ENCODE data around the gene GARIN3.
"Not testable (repeated sequence)": the region's sequence is repeated elsewhere in the genome, so short reads cannot be mapped to it uniquely, and the experiment has no call there.

The GARIN3 gene

DNA sequence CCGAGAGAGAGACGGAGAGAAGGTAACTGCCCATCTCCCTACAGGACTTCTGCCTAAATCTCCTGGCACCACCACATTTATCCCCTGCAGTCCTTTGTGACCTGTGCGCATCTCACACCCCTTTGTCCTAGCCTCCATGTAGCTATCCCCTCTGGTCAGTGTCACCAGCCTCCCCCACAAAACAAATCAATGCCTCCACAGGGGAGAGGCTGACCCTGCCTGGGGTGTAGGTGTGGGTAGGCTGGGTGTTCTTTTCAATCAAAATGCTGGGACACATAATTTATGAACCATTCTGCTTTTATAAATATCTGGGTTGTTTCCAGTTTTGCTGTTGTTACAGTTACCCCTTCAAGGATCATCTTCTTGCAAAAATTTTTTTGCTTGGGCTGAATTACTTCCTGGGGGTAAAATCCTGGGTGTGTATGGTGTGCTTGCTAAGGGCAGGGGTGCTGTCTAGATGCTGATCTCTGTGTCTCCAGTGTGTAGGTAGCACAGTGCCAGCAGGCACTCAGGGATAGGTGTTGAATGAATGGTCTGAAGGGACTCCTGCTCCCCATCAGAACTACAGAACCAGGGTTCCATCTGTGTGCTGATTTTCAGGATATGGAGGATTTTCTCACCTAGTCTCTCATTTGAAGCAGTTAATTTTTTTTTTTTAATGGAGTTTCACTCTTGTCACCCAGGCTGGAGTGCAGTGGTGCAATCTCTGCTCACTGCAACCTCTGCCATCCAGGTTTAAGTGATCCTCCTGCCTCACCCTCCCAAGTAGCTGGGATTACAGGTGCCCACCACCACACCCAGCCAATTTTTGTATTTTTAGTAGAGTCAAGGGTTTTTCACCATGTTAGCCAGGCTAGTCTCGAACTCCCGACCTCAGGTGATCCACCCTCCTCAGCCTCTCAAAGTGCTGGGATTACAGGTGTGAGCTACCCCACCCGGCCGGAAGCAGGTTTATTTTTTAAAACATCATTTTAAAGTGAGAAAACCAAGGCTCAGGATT, at the start of gene GARIN3:
TSS of gene GARIN3 (minus strand) at position 51 of the 1,000 bp plus-strand sequence. CDS start 96 bp downstream, outside the sequence.
- no peak for DNase-seq (ENCODE audit: low spot score)

DNA sequence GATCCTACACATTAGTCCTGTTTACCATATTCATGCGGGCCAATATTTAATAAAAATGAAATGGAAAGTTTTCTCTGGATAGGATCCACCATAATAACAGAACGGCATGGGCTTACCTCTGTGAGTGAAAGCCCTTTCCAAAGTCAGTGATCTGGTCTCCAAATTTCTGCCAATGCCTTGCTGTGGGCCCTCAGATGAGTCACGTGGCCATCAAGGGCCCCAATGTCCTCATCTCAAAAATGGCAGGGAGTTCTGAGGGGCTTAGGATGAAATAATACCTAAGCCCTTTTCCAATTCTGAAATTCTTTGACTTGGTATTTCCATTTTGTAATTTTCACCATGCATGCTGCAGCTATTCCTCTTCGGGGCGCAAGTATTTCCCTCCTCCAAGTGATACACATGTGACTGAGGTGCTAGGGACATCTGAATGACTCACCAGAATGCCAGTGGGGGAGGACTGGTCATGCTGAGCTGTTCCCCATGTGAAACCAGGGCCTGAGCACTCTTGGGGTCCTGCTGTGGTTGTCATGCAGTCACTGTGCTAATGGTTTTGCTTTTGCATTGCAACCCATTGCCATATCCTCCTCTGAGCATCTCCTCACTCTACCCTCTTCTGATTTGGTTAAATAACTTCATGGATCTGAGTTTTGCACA, 49.6 kb upstream of the GARIN3 start:
- DNase-seq (ENCODE audit: low spot score) = no peak

DNA sequence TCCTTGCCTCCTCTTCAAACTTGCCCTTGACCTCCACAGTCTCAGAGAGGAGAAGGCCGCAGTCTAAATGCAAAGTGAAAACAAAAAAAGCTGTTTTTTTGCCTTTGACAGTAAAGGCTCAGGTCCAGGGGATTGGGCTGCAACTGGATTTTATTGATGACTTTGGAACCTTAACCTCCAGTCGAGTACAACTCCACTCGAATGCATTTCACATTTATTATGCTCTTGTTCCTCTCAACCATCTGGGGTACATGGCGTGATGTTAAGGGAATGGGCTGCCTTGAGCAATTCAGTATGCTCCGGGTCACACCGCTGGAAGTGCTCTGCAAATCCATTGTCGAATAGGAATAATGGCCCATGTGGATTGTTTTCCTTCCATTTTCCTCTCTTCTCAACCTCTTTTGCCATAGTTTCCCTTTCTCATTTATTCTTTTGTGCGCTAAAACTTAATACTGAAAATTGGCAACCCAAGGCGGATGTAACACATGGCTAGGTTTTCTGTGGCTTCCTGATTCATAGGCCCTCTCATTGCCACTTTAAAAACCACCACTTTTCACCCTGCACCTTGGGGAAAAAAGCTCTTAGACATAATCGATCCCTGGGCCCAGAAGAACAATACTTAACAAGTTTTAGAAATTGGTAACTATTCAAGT, 48.9 kb upstream of the GARIN3 start:
- DNase-seq (ENCODE audit: low spot score) = no peak

- no peak for DNase-seq (ENCODE audit: low spot score)
Measured at GRCh38 chr5:157214415-157214814, 48.4 kb upstream of the GARIN3 start.

DNA sequence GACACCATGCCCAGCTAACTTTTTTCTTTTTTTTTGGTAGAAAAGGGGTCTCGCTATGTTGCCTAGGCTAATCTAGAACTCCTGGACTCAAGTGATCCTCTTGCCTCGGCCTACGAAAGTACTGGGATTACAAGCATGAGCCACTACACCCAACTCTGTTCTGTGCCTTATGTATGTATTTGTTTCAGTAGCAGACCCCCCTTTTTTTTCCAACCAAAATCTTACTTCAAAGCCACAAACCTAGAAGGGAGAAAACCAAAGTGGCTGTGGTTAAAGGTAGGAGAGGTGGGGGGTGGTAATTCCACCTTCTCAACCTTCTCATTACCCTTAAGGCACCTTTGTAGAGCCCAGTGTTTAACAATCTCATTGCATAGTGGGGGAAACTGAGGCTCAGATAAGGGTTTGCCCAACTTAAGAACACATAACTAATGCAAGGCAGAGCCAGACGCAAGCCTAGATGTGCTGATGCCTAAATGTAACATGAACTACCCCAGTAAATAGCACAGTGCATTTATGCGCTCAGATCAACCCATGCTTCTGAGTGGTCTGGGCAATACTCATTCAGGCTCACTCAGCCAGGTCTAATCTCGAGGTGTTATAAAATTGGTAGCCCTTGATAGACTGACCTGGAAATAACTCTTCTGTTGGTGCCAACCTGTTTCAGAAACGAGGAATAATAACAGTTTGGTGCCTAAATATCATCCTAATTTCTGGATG, 47.6 kb upstream of the GARIN3 start:
- DNase-seq (ENCODE audit: low spot score) = no peak

DNA sequence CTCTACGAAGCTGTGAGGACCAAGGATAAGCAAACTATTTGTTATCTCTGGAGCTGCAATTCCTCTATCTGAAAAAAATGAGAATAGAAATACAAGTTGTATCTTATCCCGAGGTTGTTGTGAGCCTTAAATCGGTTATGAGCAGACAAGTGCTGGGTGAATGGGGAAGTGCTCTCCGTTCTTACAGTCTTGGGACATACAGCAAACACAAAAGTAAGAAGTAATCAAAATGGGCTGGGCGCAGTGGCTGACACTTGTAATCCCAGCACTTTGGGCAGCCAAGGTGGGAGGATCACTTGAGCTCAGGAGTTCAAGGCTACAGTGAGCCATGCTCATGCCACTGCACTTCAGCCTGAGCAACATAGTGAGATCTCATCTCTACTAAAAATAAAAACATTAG, 46.2 kb upstream of the GARIN3 start:
- no peak for DNase-seq (ENCODE audit: low spot score)

GRCh38 chr5:157210652-157211051, 44.6 kb upstream of the GARIN3 start:
- not testable (repeated sequence) for DNase-seq (ENCODE audit: low spot score)

DNA sequence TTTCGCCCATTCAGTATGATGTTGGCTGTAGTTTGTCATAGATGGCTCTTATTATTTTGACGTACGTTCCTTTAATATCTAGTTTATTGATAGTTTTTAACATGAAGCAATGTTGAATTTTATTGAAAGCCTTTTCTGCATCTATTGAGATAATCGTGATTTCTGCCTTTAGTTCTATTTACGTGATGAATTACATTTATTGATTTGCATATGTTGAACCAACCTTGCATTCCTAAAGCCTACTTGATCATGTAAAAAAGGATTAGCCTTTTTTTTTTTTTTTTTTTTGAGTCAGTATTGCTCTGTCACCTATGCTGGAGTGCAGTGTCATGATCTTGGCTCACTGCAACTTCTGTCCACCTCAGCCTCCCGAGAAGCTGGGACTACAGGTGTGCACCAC, 39.6 kb upstream of the GARIN3 start:
- DNase-seq (ENCODE audit: low spot score) = no peak

GRCh38 chr5:157204765-157205164, 38.7 kb upstream of the GARIN3 start:
- peak; percentile 68 for DNase-seq (ENCODE audit: low spot score)

- DNase-seq (ENCODE audit: low spot score) = no peak
Measured at GRCh38 chr5:157203417-157203816, 37.4 kb upstream of the GARIN3 start.

DNA sequence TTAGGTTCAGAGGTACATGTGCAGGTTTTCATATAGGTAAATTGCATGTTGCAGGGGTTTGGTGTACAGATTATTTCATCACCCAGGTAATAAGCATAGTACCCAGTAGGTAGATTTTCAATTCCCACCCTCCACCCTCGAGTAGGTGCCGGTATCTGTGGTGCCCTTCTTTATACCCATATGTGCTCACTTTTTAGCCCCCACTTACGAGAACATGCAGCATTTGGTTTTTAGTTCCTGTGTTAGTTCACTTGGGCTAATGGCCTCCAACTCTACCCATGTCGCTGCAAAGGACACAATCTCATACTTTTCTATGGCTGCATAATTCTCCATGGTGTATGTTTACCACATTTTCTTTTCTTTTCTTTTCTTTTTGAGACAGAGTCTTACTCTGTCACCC, 35.8 kb upstream of the GARIN3 start:
- no peak for DNase-seq (ENCODE audit: low spot score)

- no peak for DNase-seq (ENCODE audit: low spot score)
Measured at GRCh38 chr5:157198277-157198986, 32.4 kb upstream of the GARIN3 start.

GRCh38 chr5:157197086-157197485, 31.0 kb upstream of the GARIN3 start:
- no peak for DNase-seq (ENCODE audit: low spot score)

DNA sequence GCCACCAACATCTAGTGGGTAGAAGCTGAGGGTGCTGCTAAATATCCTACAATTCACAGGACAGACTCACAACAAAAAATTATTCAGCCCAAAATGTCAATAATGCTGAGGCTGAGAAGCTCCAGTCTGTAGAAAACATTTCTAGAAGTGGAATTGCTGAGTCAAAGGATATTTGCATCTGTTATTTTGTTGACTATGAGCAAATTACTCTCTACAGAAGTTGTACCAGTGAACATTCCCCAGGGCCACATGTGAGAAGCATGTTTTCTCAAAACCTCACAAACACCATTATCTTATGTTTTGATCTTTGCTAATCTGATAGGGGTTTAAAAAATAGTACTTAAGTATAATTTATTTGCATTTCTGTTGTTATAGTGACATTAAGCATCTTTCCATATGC, 30.0 kb upstream of the GARIN3 start:
- DNase-seq (ENCODE audit: low spot score) = no peak

DNA sequence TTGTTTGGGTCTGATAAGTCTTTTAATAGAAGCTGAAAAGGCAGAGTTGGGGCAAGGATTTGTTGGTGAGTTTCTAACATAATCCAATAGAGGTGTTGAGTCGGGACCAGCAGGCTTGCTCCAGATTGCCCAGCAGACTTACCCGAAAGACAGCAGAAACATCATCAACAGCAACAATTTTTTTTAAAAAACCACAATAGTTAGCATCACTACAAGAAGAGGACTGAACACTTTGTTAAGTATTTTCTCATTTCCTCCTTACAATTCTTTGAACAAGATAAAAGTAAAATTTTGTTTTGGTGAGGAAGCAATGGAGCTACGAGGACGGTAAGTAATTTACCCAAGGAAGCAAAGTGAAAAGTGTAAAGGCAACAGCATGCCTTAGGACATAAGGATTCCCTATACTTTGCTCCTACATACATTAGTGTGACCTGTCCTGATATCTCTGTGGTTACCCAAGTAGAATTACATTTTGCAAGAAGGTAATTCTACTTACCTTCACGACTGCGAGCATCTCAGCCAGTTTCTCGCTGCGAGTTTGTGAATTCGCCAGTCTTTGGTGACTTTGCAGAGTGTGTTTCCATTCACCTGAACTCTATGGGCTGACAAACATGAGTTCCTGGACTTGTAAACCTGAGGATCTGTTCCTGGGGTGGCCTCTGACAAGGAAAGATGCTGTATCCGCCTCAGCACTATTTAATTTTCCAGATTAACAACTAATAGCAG, 27.8 kb upstream of the GARIN3 start:
- no peak for DNase-seq (ENCODE audit: low spot score)

- no peak for DNase-seq (ENCODE audit: low spot score)
Measured at GRCh38 chr5:157189223-157189622, 23.2 kb upstream of the GARIN3 start.

DNA sequence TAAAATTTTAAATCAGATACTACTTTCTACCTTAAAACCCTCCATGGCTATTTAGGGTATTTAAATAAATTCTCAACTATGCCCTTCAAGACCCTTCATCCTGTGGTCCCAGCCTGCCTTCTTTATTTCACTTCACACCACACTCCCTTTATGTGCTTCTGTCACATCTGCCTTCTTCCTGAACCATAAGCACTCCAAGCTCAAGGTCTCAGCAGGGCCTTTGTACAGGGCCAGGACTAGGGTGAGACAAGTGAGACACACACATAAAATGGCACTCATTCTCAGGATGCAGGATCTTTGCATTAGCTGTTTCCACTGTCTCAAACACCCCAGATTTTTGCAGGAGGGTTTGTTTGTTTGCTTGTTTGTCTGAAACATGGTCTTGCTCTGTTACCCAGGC, 22.2 kb upstream of the GARIN3 start:
- DNase-seq (ENCODE audit: low spot score) = no peak

DNA sequence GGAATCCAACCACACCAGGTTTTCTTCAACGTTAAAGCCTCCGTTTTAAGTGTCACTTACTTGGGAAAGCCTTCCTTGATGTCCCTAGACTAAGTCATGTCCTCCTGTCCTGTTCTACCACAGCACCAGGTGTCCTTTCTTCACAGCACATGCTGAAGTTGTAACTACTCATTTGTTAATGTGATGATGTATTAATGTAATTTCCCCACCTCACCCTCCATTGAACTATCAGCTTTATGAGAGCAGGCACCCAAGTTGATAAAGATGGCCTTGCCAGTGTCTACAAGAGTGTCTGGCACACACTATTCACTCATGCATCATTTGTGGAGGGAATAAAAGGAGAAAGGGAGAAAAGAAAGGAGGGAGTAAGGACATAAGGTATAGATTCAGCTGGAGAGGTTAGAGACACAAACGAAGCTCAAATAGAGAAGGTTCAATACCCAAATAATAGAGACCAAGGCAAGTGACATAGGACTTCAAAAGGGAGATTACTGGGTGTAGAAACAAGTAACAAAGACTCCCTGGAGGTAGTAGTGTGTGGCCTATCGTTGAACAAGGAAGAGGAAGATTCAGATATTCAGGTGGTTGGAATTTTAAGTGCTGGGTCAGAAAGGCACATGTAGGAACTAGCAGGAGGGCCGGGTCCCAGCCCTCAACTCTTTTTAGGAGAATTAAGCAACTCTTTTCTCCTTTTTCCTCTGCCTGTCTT, 21.1 kb upstream of the GARIN3 start:
- DNase-seq (ENCODE audit: low spot score) = no peak

DNA sequence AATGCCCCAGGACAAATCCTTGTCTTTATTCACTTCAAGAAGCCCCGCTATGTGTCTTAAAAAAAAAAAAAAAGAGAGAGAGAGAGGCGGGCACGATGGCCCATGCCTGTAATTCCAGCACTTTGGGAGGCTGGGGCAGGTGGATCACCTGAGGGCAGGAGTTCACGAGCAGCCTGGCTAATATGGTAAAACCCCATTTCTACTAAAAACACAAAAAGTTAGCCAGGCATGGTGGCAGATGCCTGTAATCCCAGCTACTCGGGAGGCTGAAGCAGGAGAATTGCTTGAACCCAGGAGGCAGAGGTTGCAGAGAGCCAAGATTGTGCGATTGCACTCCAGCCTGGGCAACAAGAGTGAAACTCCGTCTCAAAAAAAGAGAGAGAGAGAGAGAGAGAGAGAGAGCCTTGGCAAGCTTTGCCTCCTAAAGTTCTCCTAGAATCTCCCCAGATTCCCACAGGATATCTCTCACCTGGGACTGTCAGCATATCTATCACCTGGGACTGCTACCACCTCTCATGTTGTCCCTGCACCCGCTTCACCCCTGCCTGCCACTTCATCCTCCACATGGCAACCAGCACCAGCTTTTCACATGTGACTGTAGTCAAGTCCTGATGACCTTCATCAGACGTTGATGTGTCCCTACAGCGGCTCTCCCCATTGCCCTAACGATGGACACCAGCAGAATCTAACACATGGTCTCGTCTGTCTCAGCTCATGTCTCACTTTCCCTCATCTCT, 20.4 kb upstream of the GARIN3 start:
- no peak for DNase-seq (ENCODE audit: low spot score)

Data from NAMALWA (cell line).